Measurements from ENCODE around the gene BRSK2. TPM values are rescaled to one million over a fixed set of nuclear protein-coding genes. Genes with fewer than 3 reads are reported as not detected.
"Not testable (repeated sequence)": the region's sequence is repeated elsewhere in the genome, so short reads cannot be mapped to it uniquely, and the experiment has no call there.

The BRSK2 gene
- total RNA-seq, 1 donor from 2014 or later, result 4.0 TPM

DNA sequence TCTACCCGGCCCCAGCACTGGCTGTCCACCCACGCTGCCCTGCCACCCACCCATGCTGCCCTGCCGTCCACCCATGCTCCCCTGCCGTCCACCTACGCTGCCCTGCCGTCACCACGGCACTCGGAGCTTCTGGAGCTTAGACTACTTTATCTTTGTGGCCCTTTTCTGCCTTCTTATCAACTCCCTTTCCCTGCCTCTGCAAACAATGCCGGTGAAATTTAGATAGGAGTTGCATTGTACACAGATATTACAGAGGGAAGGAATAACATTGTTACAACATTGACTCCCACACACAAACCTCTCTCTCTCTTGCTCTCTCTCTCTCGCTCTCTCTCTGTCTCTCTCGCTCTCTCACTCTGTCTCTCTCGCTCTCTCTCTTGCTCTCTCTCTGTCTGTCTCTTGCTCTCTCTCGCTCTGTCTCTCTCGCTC lies 33.7 kb upstream of the BRSK2 start:
- TF ChIP-seq CTCF (IDR thresholded peaks at IDR 0.05; ENCODE audit: unreplicated experiment), result no peak
- peaks cover 11% of the 10 kb centered on the region for H3K27me3 Mint-ChIP-seq (ENCODE audit: unreplicated experiment)
- no peak overlapping the region for H3K27ac Mint-ChIP-seq (ENCODE audit: unreplicated experiment)
- no peaks in the 10 kb centered on the region for H3K9me3 Mint-ChIP-seq (ENCODE audit: unreplicated experiment)
- no peak overlapping the region for H3K4me3 Mint-ChIP-seq (ENCODE audit: unreplicated experiment)
- H3K4me1 Mint-ChIP-seq (ENCODE audit: unreplicated experiment), result no peaks in the 10 kb centered on the region
- H3K36me3 Mint-ChIP-seq (ENCODE audit: low read depth, unreplicated experiment), result peaks cover 4% of the 10 kb centered on the region
- DNase-seq (ENCODE audit: low spot score), result no peak

DNA sequence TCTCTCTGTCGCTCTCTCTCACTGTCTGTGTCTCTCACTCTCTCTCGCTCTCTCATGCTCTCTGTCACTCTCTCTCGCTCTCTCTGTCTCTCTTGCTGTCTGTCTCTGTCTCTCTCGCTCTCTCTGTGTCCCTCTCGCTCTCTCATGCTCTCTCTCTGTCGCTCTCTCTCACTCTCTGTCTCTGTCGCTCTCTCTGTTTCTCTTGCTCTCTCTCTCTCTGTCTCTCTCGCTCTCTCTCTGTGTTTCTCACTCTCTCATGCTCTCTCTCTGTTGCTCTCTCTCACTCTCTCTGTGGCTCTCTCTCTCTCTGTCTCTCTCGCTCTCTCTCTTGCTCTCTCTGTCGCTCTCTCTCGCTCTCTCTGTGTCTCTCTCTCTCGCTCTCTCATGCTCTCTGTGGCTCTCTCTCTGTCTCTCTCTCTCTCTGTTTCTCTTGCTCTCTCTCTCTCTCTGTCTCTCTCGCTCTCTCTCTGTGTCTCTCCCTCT lies 33.2 kb upstream of the BRSK2 start:
- H3K27me3 Mint-ChIP-seq (ENCODE audit: unreplicated experiment), result peaks cover 11% of the 10 kb centered on the region
- DNase-seq (ENCODE audit: low spot score), result no peak
- no peak overlapping the region for H3K27ac Mint-ChIP-seq (ENCODE audit: unreplicated experiment)

GRCh38 chr11:1358286-1358685 lies 31.4 kb upstream of the BRSK2 start:
- Mint-ChIP-seq H3K27me3 (ENCODE audit: unreplicated experiment) (peaks cover 8% of the 10 kb centered on the region), H3K4me3 (ENCODE audit: unreplicated experiment) (no peak overlapping the region), H3K9me3 (ENCODE audit: unreplicated experiment) (no peaks in the 10 kb centered on the region), H3K4me1 (ENCODE audit: unreplicated experiment) (no peaks in the 10 kb centered on the region), H3K36me3 (ENCODE audit: low read depth, unreplicated experiment) (peaks cover 7% of the 10 kb centered on the region), H3K27ac (ENCODE audit: unreplicated experiment) (no peak overlapping the region)
- no peak for TF ChIP-seq CTCF (IDR thresholded peaks at IDR 0.05; ENCODE audit: unreplicated experiment)
- DNase-seq (ENCODE audit: low spot score), result no peak

More for the DNA sequence above, 33.2 kb upstream of the BRSK2 start:
- TF ChIP-seq CTCF (IDR thresholded peaks at IDR 0.05; ENCODE audit: unreplicated experiment), result no peak
- H3K9me3 Mint-ChIP-seq (ENCODE audit: unreplicated experiment), result no peaks in the 10 kb centered on the region
- peaks cover 4% of the 10 kb centered on the region for H3K36me3 Mint-ChIP-seq (ENCODE audit: low read depth, unreplicated experiment)
- H3K4me3 Mint-ChIP-seq (ENCODE audit: unreplicated experiment), result no peak overlapping the region
- no peaks in the 10 kb centered on the region for H3K4me1 Mint-ChIP-seq (ENCODE audit: unreplicated experiment)

DNA sequence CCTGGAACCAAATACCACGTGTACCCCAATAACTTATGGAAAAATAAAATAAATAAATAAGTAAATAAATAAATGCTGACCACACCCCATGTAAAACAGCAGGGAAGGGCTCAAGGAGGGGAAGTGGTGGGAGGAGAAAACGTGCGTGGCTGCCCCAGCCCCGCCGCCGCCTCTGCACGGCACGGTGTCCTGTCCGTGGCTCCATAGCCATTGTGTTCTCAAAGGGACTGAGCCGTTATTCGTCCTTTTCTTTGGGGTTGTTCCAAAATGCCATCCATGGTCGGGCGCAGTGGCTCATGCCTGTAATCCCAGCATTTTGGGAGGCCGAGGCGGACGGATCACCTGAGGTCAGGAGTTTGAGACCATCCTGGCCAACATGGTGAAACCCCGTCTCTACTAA lies 30.8 kb upstream of the BRSK2 start:
- not testable (repeated sequence) for H3K27ac Mint-ChIP-seq (ENCODE audit: unreplicated experiment); H3K36me3 Mint-ChIP-seq (ENCODE audit: low read depth, unreplicated experiment); H3K27me3 Mint-ChIP-seq (ENCODE audit: unreplicated experiment); H3K4me3 Mint-ChIP-seq (ENCODE audit: unreplicated experiment); H3K4me1 Mint-ChIP-seq (ENCODE audit: unreplicated experiment); DNase-seq (ENCODE audit: low spot score); H3K9me3 Mint-ChIP-seq (ENCODE audit: unreplicated experiment)

DNA sequence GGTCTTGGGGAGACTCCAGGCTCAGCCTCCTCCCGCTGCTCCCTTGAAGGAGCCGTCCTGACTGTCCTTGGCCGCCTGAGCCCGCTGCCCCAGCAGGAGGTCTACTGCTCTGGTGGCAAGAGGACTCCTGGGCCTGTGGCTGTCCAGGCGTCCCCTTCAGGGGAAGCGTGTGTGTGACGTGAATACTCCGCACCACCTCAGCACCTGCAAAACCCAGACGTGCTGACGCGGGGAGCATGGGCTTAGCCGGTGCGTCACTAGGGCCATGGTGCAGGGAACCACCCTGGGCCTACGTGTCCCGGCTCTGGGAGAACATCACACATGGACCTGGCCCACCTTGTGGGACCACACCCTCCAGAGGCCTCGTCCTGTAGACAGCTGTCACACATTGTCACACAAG lies 30.2 kb upstream of the BRSK2 start:
- Mint-ChIP-seq H3K36me3 (ENCODE audit: low read depth, unreplicated experiment) (peaks cover 8% of the 10 kb centered on the region), H3K27ac (ENCODE audit: unreplicated experiment) (no peak overlapping the region), H3K4me1 (ENCODE audit: unreplicated experiment) (no peaks in the 10 kb centered on the region), H3K4me3 (ENCODE audit: unreplicated experiment) (no peak overlapping the region), H3K27me3 (ENCODE audit: unreplicated experiment) (peaks cover 8% of the 10 kb centered on the region), H3K9me3 (ENCODE audit: unreplicated experiment) (no peaks in the 10 kb centered on the region)
- no peak for TF ChIP-seq CTCF (IDR thresholded peaks at IDR 0.05; ENCODE audit: unreplicated experiment)
- no peak for DNase-seq (ENCODE audit: low spot score)
